Panc1 (cell line): Measurements from ENCODE around the gene TRIM27. TPM values are rescaled to one million over a fixed set of nuclear protein-coding genes. Genes with fewer than 3 reads are reported as not detected.
A peak's percentile ranks its signal among the peaks of the same experiment; 100 is the strongest.

Source experiments
- ATAC-seq: fragments of 200-7000 bp; cut with Tn5 transposase; 2 replicates; pipeline ENCODE4 v1.9.1; 2020; ENCODE audit warnings: mild to moderate bottlenecking, moderate library complexity
- BruUV-seq: library from RNA; stranded (reverse); fragments of 400-500 nt; replicated peaks from 2 replicates; lab custom pipeline; 2021; lab: Mats Ljungman, UMichigan
- CTCF ChIA-PET: fragments of 300-600 bp; sonication (Branson Sonifier 250); formaldehyde crosslinking; loops from one replicate; lab custom pipeline; 2022; ENCODE audit warnings: antibody characterized with exemption; lab: Charles Lee
- POLR2A ChIA-PET: fragments of 300-600 bp; sonication (Branson Sonifier 250); formaldehyde crosslinking; loops from one replicate; lab custom pipeline; 2022; ENCODE audit warnings: antibody characterized with exemption; lab: Charles Lee
- DNase-seq: peaks from one replicate; pipeline ENCODE4 v3.0.0-alpha.2; 2010; ENCODE audit warnings: low read depth, low spot score
- H3K27ac ChIP-seq: 2 replicates; pipeline ENCODE4 v1.5.1; 2011; ENCODE audit warnings: mild to moderate bottlenecking, low read length, inconsistent platforms
- H3K27me3 ChIP-seq: fragments of 200-500 bp; sonication (Bioruptor generic); 2 replicates; pipeline ENCODE4 v1.6.0; 2014; ENCODE audit warnings: low read length, inconsistent platforms; ENCODE audit not compliant: control insufficient read depth, insufficient read depth
- H3K36me3 ChIP-seq: fragments of 200-500 bp; sonication (Bioruptor generic); 2 replicates; pipeline ENCODE4 v1.5.1; 2014; ENCODE audit warnings: inconsistent platforms, mild to moderate bottlenecking, low read length, moderate library complexity; ENCODE audit not compliant: control insufficient read depth, insufficient read depth
- H3K4me1 ChIP-seq: 2 replicates; pipeline ENCODE4 v1.5.1; 2011; ENCODE audit warnings: inconsistent platforms, mild to moderate bottlenecking, low read length, moderate library complexity; ENCODE audit not compliant: control insufficient read depth, insufficient read depth
- H3K4me3 ChIP-seq, 2 experiments: 2 replicates each; pipeline ENCODE4 v1.5.1; 2011 to 2012; ENCODE audit warnings: low read depth in 2 of 2, low read length in 2 of 2, mild to moderate bottlenecking in 2 of 2, inconsistent platforms in 1 of 2, moderate library complexity in 1 of 2
- H3K9me3 ChIP-seq: fragments of 200-500 bp; sonication (Bioruptor generic); 2 replicates; pipeline ENCODE4 v1.5.1; 2014; ENCODE audit warnings: low read depth, mild to moderate bottlenecking, inconsistent platforms, low read length, moderate library complexity; ENCODE audit not compliant: control insufficient read depth, insufficient read depth
- POLR2AphosphoS5 ChIP-seq: IDR thresholded peaks from 2 replicates; pipeline ENCODE4 v1.6.1; 2012; ENCODE audit warnings: mild to moderate bottlenecking, low read depth, low read length, moderate library complexity
- SIN3A ChIP-seq: IDR thresholded peaks from 2 replicates; pipeline ENCODE4 v1.6.1; 2012; ENCODE audit warnings: low read depth, mild to moderate bottlenecking, low read length, moderate library complexity, borderline replicate concordance; ENCODE audit not compliant: insufficient read depth
- TCF7L2 ChIP-seq: IDR thresholded peaks from 2 replicates; pipeline ENCODE4 v1.6.1; 2011; ENCODE audit warnings: mild to moderate bottlenecking, low read depth, low read length, inconsistent platforms
- in situ Hi-C: cut with HindIII; loops from 2 replicates; pipeline ENCODE4 v1.10.0; 2016; ENCODE audit warnings: low sequenced_read_pairs, low pct_unique_long_range_greater_than_20kb
- intact Hi-C: fragments of 100-400 bp; cut with micrococcal nuclease; formaldehyde crosslinking; loops from one replicate; pipeline ENCODE4 v1.10.0; 2022; ENCODE audit not compliant: unreplicated experiment
- total RNA-seq: library from RNA; stranded (reverse); gene quantifications from one replicate; pipeline ENCODE4 v1.2.1, GENCODE V29; 2021; ENCODE audit not compliant: unreplicated experiment
- TF ChIP-seq, protein P1 (sequence below): fragments of 450-650 bp; IDR thresholded peaks from 2 replicates; pipeline ENCODE4 v1.5.1; 2017; ENCODE audit warnings: mild to moderate bottlenecking
- TF ChIP-seq, protein P2 (sequence below), 2 experiments: IDR thresholded peaks; 2 replicates each; pipeline ENCODE4 v1.6.1; 2011 to 2012; ENCODE audit warnings: low read depth in 2 of 2, control low read depth in 1 of 2, low read length in 1 of 2, mild to moderate bottlenecking in 1 of 2, moderate library complexity in 1 of 2; ENCODE audit not compliant: insufficient read depth in 1 of 2

The TRIM27 gene
- total RNA-seq, 1 experiment from 2014 or later: 53.0 TPM

DNA sequence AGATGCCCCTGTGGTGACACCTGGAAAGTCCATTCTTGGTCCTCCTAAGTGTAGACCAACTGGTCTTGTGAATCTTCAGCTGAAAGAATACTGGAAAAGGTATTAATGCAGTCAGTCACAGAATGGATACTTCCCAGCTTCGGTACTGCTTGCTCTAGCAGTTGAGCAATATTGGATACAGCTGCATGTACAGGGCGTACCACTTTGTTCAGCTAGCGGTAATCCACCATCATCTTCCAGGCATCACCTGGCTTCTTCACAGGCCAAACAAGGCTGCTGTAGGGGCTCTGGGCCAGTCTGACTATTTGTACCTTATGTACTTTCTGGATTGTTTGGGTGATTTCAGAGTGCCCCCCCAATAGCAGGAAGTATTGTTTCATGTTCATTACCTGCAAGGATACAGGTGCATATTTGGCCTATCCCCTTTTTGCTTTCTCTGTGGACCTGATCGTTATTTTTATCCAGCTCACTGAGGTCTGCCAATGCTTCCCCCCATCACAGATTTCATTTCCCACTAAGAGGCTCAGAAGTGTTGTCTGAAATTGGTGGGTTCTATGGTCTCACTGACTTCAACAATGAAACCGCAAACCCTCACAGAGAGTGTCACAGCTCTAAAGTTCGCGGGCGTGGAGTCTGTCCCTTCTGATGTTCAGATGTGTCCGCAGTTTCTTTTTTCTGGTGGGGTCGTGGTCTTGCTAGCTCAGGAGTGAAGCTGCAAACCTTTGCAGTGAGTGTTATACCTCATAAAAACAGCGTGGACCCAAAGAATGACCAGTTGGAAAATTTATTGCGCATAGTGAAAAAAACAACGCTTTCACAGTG, 52.2 kb downstream of the TRIM27 start:
- DNase-seq: no peak
- CTCF ChIA-PET: no interaction called here
- H3K9me3 ChIP-seq: no peaks in the 10 kb centered on the region
- H3K4me1 ChIP-seq: peaks cover 3% of the 10 kb centered on the region
- ATAC-seq: no peak
- BruUV-seq: no TSS peak
- POLR2A ChIA-PET: no interaction called here
- TF ChIP-seq, protein P1, sequence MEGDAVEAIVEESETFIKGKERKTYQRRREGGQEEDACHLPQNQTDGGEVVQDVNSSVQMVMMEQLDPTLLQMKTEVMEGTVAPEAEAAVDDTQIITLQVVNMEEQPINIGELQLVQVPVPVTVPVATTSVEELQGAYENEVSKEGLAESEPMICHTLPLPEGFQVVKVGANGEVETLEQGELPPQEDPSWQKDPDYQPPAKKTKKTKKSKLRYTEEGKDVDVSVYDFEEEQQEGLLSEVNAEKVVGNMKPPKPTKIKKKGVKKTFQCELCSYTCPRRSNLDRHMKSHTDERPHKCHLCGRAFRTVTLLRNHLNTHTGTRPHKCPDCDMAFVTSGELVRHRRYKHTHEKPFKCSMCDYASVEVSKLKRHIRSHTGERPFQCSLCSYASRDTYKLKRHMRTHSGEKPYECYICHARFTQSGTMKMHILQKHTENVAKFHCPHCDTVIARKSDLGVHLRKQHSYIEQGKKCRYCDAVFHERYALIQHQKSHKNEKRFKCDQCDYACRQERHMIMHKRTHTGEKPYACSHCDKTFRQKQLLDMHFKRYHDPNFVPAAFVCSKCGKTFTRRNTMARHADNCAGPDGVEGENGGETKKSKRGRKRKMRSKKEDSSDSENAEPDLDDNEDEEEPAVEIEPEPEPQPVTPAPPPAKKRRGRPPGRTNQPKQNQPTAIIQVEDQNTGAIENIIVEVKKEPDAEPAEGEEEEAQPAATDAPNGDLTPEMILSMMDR: no peak
- no peak for TF ChIP-seq SIN3A
- TF ChIP-seq, protein P2, sequence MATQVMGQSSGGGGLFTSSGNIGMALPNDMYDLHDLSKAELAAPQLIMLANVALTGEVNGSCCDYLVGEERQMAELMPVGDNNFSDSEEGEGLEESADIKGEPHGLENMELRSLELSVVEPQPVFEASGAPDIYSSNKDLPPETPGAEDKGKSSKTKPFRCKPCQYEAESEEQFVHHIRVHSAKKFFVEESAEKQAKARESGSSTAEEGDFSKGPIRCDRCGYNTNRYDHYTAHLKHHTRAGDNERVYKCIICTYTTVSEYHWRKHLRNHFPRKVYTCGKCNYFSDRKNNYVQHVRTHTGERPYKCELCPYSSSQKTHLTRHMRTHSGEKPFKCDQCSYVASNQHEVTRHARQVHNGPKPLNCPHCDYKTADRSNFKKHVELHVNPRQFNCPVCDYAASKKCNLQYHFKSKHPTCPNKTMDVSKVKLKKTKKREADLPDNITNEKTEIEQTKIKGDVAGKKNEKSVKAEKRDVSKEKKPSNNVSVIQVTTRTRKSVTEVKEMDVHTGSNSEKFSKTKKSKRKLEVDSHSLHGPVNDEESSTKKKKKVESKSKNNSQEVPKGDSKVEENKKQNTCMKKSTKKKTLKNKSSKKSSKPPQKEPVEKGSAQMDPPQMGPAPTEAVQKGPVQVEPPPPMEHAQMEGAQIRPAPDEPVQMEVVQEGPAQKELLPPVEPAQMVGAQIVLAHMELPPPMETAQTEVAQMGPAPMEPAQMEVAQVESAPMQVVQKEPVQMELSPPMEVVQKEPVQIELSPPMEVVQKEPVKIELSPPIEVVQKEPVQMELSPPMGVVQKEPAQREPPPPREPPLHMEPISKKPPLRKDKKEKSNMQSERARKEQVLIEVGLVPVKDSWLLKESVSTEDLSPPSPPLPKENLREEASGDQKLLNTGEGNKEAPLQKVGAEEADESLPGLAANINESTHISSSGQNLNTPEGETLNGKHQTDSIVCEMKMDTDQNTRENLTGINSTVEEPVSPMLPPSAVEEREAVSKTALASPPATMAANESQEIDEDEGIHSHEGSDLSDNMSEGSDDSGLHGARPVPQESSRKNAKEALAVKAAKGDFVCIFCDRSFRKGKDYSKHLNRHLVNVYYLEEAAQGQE (IDR thresholded peaks at IDR 0.05; ENCODE audit: insufficient read depth in 1 of 2, low read depth in 2 of 2, low read length in 1 of 2): no peak
- no peak for TF ChIP-seq TCF7L2
- TF ChIP-seq POLR2AphosphoS5: no peak
- in situ Hi-C loops: no loop called here
- H3K27me3 ChIP-seq: no peaks in the 10 kb centered on the region
- H3K36me3 ChIP-seq: no peaks in the 10 kb centered on the region
- no peak overlapping the region for H3K27ac ChIP-seq
- no peak overlapping the region for H3K4me3 ChIP-seq
- intact Hi-C loops: no loop called here

DNA sequence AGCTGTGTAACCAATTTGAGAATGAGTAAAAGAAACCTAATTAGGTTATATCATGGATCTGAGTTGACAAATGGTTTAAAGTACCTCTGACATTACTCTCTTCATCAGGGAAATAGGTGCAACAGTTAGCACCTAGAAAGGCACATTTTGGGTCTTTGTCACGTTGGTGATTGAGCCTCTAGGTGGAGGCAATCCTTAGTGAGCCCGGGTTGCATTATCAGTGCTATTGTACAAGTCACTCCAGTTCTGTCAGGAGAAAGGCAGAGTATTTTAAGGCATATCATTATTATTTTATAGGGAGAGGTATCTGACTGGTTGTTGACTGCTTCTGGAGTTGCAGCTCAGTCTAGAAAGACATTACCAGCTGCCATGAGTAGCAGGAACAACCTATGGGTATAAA, 54.9 kb downstream of the TRIM27 start:
- intact Hi-C loops (loop anchor here (10.0 kb wide), 1 partner anchor 116 kb away; no protein-coding TSS in a partner anchor), in situ Hi-C loops (no loop called here)
- ATAC-seq (no peak), DNase-seq (no peak)
- Histone ChIP-seq H3K36me3 (no peaks in the 10 kb centered on the region), H3K9me3 (no peaks in the 10 kb centered on the region), H3K27ac (no peak overlapping the region), H3K27me3 (no peaks in the 10 kb centered on the region), H3K4me1 (peaks cover 8% of the 10 kb centered on the region), H3K4me3 (no peak overlapping the region)
- TF ChIP-seq POLR2AphosphoS5 (no peak), TCF7L2 (no peak), SIN3A (no peak)
- TF ChIP-seq, protein P1: peak; percentile 12; the same call in 1 of the 2 replicates
- TF ChIP-seq, protein P2 (IDR thresholded peaks at IDR 0.05; ENCODE audit: insufficient read depth in 1 of 2, low read depth in 2 of 2, low read length in 1 of 2): no peak
- BruUV-seq: no TSS peak
- CTCF ChIA-PET: no interaction called here
- POLR2A ChIA-PET: no interaction called here
